ENCODE measurements around the gene FGD6.
"Not testable (repeated sequence)": the region's sequence is repeated elsewhere in the genome, so short reads cannot be mapped to it uniquely, and the experiment has no call there.

Gene FGD6

GRCh38 chr12:95100264-95101190, 116.7 kb downstream of the FGD6 start:
- DNase-seq = no peak
- Histone ChIP-seq H3K9me3 (ENCODE audit: control insufficient read depth, low read length) (no peaks in the 10 kb centered on the region), H3K27ac (ENCODE audit: insufficient read depth, low read length, poor library complexity, severe bottlenecking) (no peak overlapping the region), H3K4me1 (ENCODE audit: control insufficient read depth, insufficient read depth, low read length, poor library complexity, severe bottlenecking) (no peaks in the 10 kb centered on the region), H3K27me3 (replicated peaks; ENCODE audit: control insufficient read depth, insufficient read depth, low read length, poor library complexity, severe bottlenecking) (no peaks in the 10 kb centered on the region), H3K4me3 (ENCODE audit: insufficient read depth, low read depth, low read length, poor library complexity, severe bottlenecking) (no peak overlapping the region), H3K36me3 (ENCODE audit: control insufficient read depth, insufficient read depth, low read length) (no peaks in the 10 kb centered on the region)

- DNase-seq = no peak
- Histone ChIP-seq H3K27me3 (replicated peaks; ENCODE audit: control insufficient read depth, insufficient read depth, low read length, poor library complexity, severe bottlenecking) (no peaks in the 10 kb centered on the region), H3K4me1 (ENCODE audit: control insufficient read depth, insufficient read depth, low read length, poor library complexity, severe bottlenecking) (no peaks in the 10 kb centered on the region), H3K4me3 (ENCODE audit: insufficient read depth, low read depth, low read length, poor library complexity, severe bottlenecking) (no peak overlapping the region), H3K36me3 (ENCODE audit: control insufficient read depth, insufficient read depth, low read length) (no peaks in the 10 kb centered on the region), H3K9me3 (ENCODE audit: control insufficient read depth, low read length) (no peaks in the 10 kb centered on the region), H3K27ac (ENCODE audit: insufficient read depth, low read length, poor library complexity, severe bottlenecking) (no peak overlapping the region)
Observed at GRCh38 chr12:95099270-95099790, 117.9 kb downstream of the FGD6 start.

- Histone ChIP-seq H3K27me3 (replicated peaks; ENCODE audit: control insufficient read depth, insufficient read depth, low read length, poor library complexity, severe bottlenecking) (no peaks in the 10 kb centered on the region), H3K4me3 (ENCODE audit: insufficient read depth, low read depth, low read length, poor library complexity, severe bottlenecking) (no peak overlapping the region), H3K27ac (ENCODE audit: insufficient read depth, low read length, poor library complexity, severe bottlenecking) (no peak overlapping the region), H3K9me3 (ENCODE audit: control insufficient read depth, low read length) (no peaks in the 10 kb centered on the region), H3K36me3 (ENCODE audit: control insufficient read depth, insufficient read depth, low read length) (no peaks in the 10 kb centered on the region), H3K4me1 (ENCODE audit: control insufficient read depth, insufficient read depth, low read length, poor library complexity, severe bottlenecking) (no peaks in the 10 kb centered on the region)
- DNase-seq = no peak
Observed at GRCh38 chr12:95096852-95097251, 120.4 kb downstream of the FGD6 start.

GRCh38 chr12:95096378-95096777, 120.9 kb downstream of the FGD6 start:
- DNase-seq = no peak
- Histone ChIP-seq H3K36me3 (ENCODE audit: control insufficient read depth, insufficient read depth, low read length) (no peaks in the 10 kb centered on the region), H3K27me3 (replicated peaks; ENCODE audit: control insufficient read depth, insufficient read depth, low read length, poor library complexity, severe bottlenecking) (no peaks in the 10 kb centered on the region), H3K4me1 (ENCODE audit: control insufficient read depth, insufficient read depth, low read length, poor library complexity, severe bottlenecking) (no peaks in the 10 kb centered on the region), H3K4me3 (ENCODE audit: insufficient read depth, low read depth, low read length, poor library complexity, severe bottlenecking) (no peak overlapping the region), H3K9me3 (ENCODE audit: control insufficient read depth, low read length) (no peaks in the 10 kb centered on the region), H3K27ac (ENCODE audit: insufficient read depth, low read length, poor library complexity, severe bottlenecking) (no peak overlapping the region)

GRCh38 chr12:95095866-95096265, 121.4 kb downstream of the FGD6 start:
- H3K9me3 ChIP-seq (ENCODE audit: control insufficient read depth, low read length); H3K27me3 ChIP-seq (replicated peaks; ENCODE audit: control insufficient read depth, insufficient read depth, low read length, poor library complexity, severe bottlenecking); H3K4me3 ChIP-seq (ENCODE audit: insufficient read depth, low read depth, low read length, poor library complexity, severe bottlenecking); H3K36me3 ChIP-seq (ENCODE audit: control insufficient read depth, insufficient read depth, low read length); DNase-seq; H3K4me1 ChIP-seq (ENCODE audit: control insufficient read depth, insufficient read depth, low read length, poor library complexity, severe bottlenecking); H3K27ac ChIP-seq (ENCODE audit: insufficient read depth, low read length, poor library complexity, severe bottlenecking): not testable (repeated sequence)

GRCh38 chr12:95089462-95089861, 127.8 kb downstream of the FGD6 start:
- H3K27me3 ChIP-seq (replicated peaks; ENCODE audit: control insufficient read depth, insufficient read depth, low read length, poor library complexity, severe bottlenecking) = no peaks in the 10 kb centered on the region
- no peak overlapping the region for H3K27ac ChIP-seq (ENCODE audit: insufficient read depth, low read length, poor library complexity, severe bottlenecking)
- no peak overlapping the region for H3K4me3 ChIP-seq (ENCODE audit: insufficient read depth, low read depth, low read length, poor library complexity, severe bottlenecking)
- no peak for DNase-seq
- H3K4me1 ChIP-seq (ENCODE audit: control insufficient read depth, insufficient read depth, low read length, poor library complexity, severe bottlenecking) = no peaks in the 10 kb centered on the region
- no peaks in the 10 kb centered on the region for H3K9me3 ChIP-seq (ENCODE audit: control insufficient read depth, low read length)
- no peaks in the 10 kb centered on the region for H3K36me3 ChIP-seq (ENCODE audit: control insufficient read depth, insufficient read depth, low read length)

GRCh38 chr12:95088379-95088778, 128.9 kb downstream of the FGD6 start:
- Histone ChIP-seq H3K4me3 (ENCODE audit: insufficient read depth, low read depth, low read length, poor library complexity, severe bottlenecking) (no peak overlapping the region), H3K27me3 (replicated peaks; ENCODE audit: control insufficient read depth, insufficient read depth, low read length, poor library complexity, severe bottlenecking) (no peaks in the 10 kb centered on the region), H3K36me3 (ENCODE audit: control insufficient read depth, insufficient read depth, low read length) (no peaks in the 10 kb centered on the region), H3K9me3 (ENCODE audit: control insufficient read depth, low read length) (no peaks in the 10 kb centered on the region), H3K27ac (ENCODE audit: insufficient read depth, low read length, poor library complexity, severe bottlenecking) (no peak overlapping the region), H3K4me1 (ENCODE audit: control insufficient read depth, insufficient read depth, low read length, poor library complexity, severe bottlenecking) (no peaks in the 10 kb centered on the region)
- DNase-seq = no peak

GRCh38 chr12:95085612-95086011, 131.7 kb downstream of the FGD6 start:
- Histone ChIP-seq H3K27me3 (replicated peaks; ENCODE audit: control insufficient read depth, insufficient read depth, low read length, poor library complexity, severe bottlenecking) (no peaks in the 10 kb centered on the region), H3K4me3 (ENCODE audit: insufficient read depth, low read depth, low read length, poor library complexity, severe bottlenecking) (no peak overlapping the region), H3K4me1 (ENCODE audit: control insufficient read depth, insufficient read depth, low read length, poor library complexity, severe bottlenecking) (no peaks in the 10 kb centered on the region), H3K9me3 (ENCODE audit: control insufficient read depth, low read length) (no peaks in the 10 kb centered on the region), H3K27ac (ENCODE audit: insufficient read depth, low read length, poor library complexity, severe bottlenecking) (no peak overlapping the region), H3K36me3 (ENCODE audit: control insufficient read depth, insufficient read depth, low read length) (no peaks in the 10 kb centered on the region)
- DNase-seq = no peak

- H3K9me3 ChIP-seq (ENCODE audit: control insufficient read depth, low read length) = no peaks in the 10 kb centered on the region
- H3K27ac ChIP-seq (ENCODE audit: insufficient read depth, low read length, poor library complexity, severe bottlenecking) = no peak overlapping the region
- no peaks in the 10 kb centered on the region for H3K4me1 ChIP-seq (ENCODE audit: control insufficient read depth, insufficient read depth, low read length, poor library complexity, severe bottlenecking)
- H3K4me3 ChIP-seq (ENCODE audit: insufficient read depth, low read depth, low read length, poor library complexity, severe bottlenecking) = no peak overlapping the region
- no peak for DNase-seq
- no peaks in the 10 kb centered on the region for H3K36me3 ChIP-seq (ENCODE audit: control insufficient read depth, insufficient read depth, low read length)
- H3K27me3 ChIP-seq (replicated peaks; ENCODE audit: control insufficient read depth, insufficient read depth, low read length, poor library complexity, severe bottlenecking) = no peaks in the 10 kb centered on the region
Observed at GRCh38 chr12:95083938-95084337, 133.3 kb downstream of the FGD6 start.

- Histone ChIP-seq H3K4me1 (ENCODE audit: control insufficient read depth, insufficient read depth, low read length, poor library complexity, severe bottlenecking) (no peaks in the 10 kb centered on the region), H3K27ac (ENCODE audit: insufficient read depth, low read length, poor library complexity, severe bottlenecking) (no peak overlapping the region), H3K27me3 (replicated peaks; ENCODE audit: control insufficient read depth, insufficient read depth, low read length, poor library complexity, severe bottlenecking) (no peaks in the 10 kb centered on the region), H3K4me3 (ENCODE audit: insufficient read depth, low read depth, low read length, poor library complexity, severe bottlenecking) (no peak overlapping the region), H3K9me3 (ENCODE audit: control insufficient read depth, low read length) (no peaks in the 10 kb centered on the region), H3K36me3 (ENCODE audit: control insufficient read depth, insufficient read depth, low read length) (no peaks in the 10 kb centered on the region)
- no peak for DNase-seq
Observed at GRCh38 chr12:95083471-95083870, 133.8 kb downstream of the FGD6 start.
